Suprapubic skin (tissue), 4 donors: ENCODE results near the gene ABHD2. TPM values are rescaled to one million over a fixed set of nuclear protein-coding genes. Genes with fewer than 3 reads are reported as not detected.

Experiments
- DNase-seq, 2 donors: peaks; one replicate each; pipeline ENCODE4 v3.0.0-alpha.2; 2019; ENCODE audit warnings: low spot score in 2 of 2
- H3K27ac ChIP-seq: fragments of 200-600 bp; sonication (generic); one replicate; pipeline ENCODE4 v1.5.1; 2019
- H3K27me3 ChIP-seq: fragments of 200-600 bp; sonication (generic); one replicate; pipeline ENCODE4 v1.5.1; 2019
- H3K36me3 ChIP-seq: fragments of 200-600 bp; sonication (generic); one replicate; pipeline ENCODE4 v1.5.1; 2019
- H3K4me1 ChIP-seq: fragments of 200-600 bp; sonication (generic); one replicate; pipeline ENCODE4 v1.5.1; 2019
- H3K4me3 ChIP-seq: fragments of 200-600 bp; sonication (generic); one replicate; pipeline ENCODE4 v1.5.1; 2019; ENCODE audit warnings: mild to moderate bottlenecking
- H3K9me3 ChIP-seq: fragments of 200-600 bp; sonication (generic); one replicate; pipeline ENCODE4 v1.5.1; 2019
- EP300 ChIP-seq: sonication (generic); formaldehyde crosslinking; IDR thresholded peaks from one replicate; pipeline ENCODE4 v1.6.1; 2017; ENCODE audit warnings: antibody characterized with exemption
- POLR2A ChIP-seq, 2 donors: fragments of 450-650 bp; IDR thresholded peaks; one replicate each; pipeline ENCODE4 v1.6.1; 2017; ENCODE audit warnings: antibody characterized with exemption in 2 of 2, mild to moderate bottlenecking in 2 of 2, moderate library complexity in 2 of 2
- POLR2AphosphoS5 ChIP-seq, 3 donors: sonication (generic); formaldehyde crosslinking; IDR thresholded peaks; one replicate each; pipeline ENCODE4 v1.6.1; 2017; ENCODE audit warnings: antibody characterized with exemption in 3 of 3
- WGBS: methylation state at CpG from one replicate; pipeline ENCODE4 v1.1.5; 2018; 5-methylcytosine and 5-hydroxymethylcytosine counted together
- total RNA-seq, 4 donors: library from RNA; depleted of rRNA; stranded (reverse); fragments of >200 nt; gene quantifications; one replicate each; pipeline ENCODE4 v1.1.0, GENCODE V29; 2016
- TF ChIP-seq, protein P1 (sequence below), 2 donors: fragments of 200-600 bp in 1 of 2; fragments of 450-650 bp in 1 of 2; sonication (generic) in 1 of 2; IDR thresholded peaks; one replicate each; pipeline ENCODE4 v1.5.1; 2016 to 2019; ENCODE audit warnings: antibody characterized with exemption in 2 of 2, mild to moderate bottlenecking in 1 of 2, moderate library complexity in 1 of 2

Gene ABHD2
- total RNA-seq, 4 donors from 2014 or later, result 38.0 to 78.0 (median 63.2) TPM

DNA sequence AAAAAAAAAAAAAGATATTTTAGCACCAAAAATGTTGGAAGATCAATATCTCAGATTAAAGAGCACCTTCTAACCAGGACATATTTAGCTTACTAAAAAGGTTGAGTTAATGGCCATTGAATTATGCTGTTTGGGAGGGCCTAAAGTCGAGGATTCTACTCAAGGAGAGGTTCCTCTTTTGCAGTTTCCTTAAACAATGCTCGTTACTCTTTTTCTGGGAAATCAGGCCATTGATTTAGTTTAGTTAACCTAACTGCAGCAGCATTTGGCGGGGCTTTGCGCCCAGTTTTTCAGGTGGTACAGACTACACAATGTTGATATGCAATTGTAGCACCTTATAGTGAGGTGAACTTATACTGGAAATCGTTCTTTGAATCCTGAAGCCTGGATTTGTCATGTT, 6.8 kb downstream of the ABHD2 start:
- 86% methylated on average over 5 of the region's 5 CpGs for WGBS
- Histone ChIP-seq H3K27me3 (no peaks in the 10 kb centered on the region), H3K36me3 (peaks cover 6% of the 10 kb centered on the region), H3K4me3 (no peak overlapping the region), H3K9me3 (no peaks in the 10 kb centered on the region), H3K27ac (no peak overlapping the region), H3K4me1 (peaks cover 83% of the 10 kb centered on the region)
- no peak for DNase-seq
- TF ChIP-seq POLR2A (IDR thresholded peaks at IDR 0.05), result no peak
- TF ChIP-seq EP300, result no peak
- TF ChIP-seq POLR2AphosphoS5 (IDR thresholded peaks at IDR 0.05), result no peak
- TF ChIP-seq, protein P1, sequence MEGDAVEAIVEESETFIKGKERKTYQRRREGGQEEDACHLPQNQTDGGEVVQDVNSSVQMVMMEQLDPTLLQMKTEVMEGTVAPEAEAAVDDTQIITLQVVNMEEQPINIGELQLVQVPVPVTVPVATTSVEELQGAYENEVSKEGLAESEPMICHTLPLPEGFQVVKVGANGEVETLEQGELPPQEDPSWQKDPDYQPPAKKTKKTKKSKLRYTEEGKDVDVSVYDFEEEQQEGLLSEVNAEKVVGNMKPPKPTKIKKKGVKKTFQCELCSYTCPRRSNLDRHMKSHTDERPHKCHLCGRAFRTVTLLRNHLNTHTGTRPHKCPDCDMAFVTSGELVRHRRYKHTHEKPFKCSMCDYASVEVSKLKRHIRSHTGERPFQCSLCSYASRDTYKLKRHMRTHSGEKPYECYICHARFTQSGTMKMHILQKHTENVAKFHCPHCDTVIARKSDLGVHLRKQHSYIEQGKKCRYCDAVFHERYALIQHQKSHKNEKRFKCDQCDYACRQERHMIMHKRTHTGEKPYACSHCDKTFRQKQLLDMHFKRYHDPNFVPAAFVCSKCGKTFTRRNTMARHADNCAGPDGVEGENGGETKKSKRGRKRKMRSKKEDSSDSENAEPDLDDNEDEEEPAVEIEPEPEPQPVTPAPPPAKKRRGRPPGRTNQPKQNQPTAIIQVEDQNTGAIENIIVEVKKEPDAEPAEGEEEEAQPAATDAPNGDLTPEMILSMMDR (IDR thresholded peaks at IDR 0.05), result no peak

DNA sequence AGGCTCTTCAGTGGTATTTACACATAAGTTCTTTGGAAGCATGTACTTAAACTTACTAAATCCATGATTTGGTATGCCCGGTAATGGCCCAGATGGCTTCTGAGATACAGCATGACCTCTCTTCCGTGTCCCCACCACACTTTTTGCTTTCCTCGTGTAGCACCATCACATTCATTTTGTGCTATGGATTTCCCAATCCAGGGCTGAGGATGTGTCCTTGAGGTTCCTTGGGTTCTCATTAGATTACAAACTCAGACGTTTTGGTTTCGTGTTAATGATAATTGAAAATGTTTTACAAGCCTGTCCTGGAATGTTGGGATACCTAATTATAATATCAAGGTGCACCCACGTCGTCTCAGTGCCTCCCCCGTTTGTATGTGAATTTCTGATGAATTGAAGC, 7.3 kb downstream of the ABHD2 start:
- H3K4me1 ChIP-seq, result peaks cover 82% of the 10 kb centered on the region
- H3K27me3 ChIP-seq, result no peaks in the 10 kb centered on the region
- 89% methylated on average over 8 of the region's 8 CpGs for WGBS
- no peak overlapping the region for H3K4me3 ChIP-seq
- no peak overlapping the region for H3K27ac ChIP-seq
- H3K36me3 ChIP-seq, result peaks cover 6% of the 10 kb centered on the region
- no peak for TF ChIP-seq EP300
- TF ChIP-seq POLR2A (IDR thresholded peaks at IDR 0.05), result no peak
- TF ChIP-seq POLR2AphosphoS5 (IDR thresholded peaks at IDR 0.05), result no peak
- TF ChIP-seq, protein P1 (IDR thresholded peaks at IDR 0.05), result no peak
- H3K9me3 ChIP-seq, result no peaks in the 10 kb centered on the region
- no peak for DNase-seq

DNA sequence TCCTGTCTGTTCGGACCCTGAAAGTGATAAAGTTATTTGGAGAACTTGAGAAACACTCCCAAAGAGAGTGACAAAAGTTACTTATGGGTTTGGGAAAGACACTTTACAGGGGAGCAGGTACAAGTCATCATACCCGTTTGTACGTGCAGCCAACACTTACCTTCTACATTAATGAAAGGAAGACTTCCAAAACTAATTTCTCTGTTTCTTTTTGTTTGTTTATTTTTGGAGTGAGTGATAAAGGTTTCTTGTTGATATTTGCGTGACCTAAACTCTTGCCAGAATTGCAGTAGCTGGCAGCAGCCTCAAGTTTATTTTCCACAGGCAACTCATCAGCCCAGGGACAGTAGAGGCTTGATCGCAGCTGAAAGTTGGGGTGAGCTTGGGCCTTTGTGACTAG, 8.4 kb downstream of the ABHD2 start:
- Histone ChIP-seq H3K36me3 (peaks cover 6% of the 10 kb centered on the region), H3K27ac (no peak overlapping the region), H3K4me1 (peaks cover 81% of the 10 kb centered on the region), H3K9me3 (no peaks in the 10 kb centered on the region), H3K4me3 (no peak overlapping the region), H3K27me3 (no peaks in the 10 kb centered on the region)
- no peak for TF ChIP-seq POLR2AphosphoS5 (IDR thresholded peaks at IDR 0.05)
- TF ChIP-seq, protein P1 (IDR thresholded peaks at IDR 0.05), result no peak
- no peak for TF ChIP-seq EP300
- TF ChIP-seq POLR2A (IDR thresholded peaks at IDR 0.05), result no peak
- DNase-seq, result no peak
- WGBS, result 54% methylated on average over 5 of the region's 5 CpGs

DNA sequence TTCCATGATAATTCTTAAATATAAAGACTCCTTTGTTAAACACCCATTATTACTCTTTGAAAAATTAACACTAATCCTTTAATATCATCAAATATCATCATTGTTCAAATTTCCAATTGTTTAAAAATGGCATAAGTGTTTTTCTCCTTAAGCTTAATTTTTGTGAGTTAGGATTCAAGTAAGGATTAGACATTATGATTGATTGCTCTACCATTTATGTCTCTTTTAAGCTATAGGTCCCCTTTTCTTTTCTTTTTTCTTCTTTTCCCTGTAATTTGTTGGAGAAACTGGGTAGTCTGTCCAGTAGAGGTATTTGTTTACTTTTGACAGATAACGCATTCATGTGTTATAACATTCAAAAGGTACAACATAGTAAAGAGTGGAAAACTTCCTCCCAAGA, 9.1 kb downstream of the ABHD2 start:
- H3K4me3 ChIP-seq, result no peak overlapping the region
- H3K27me3 ChIP-seq, result no peaks in the 10 kb centered on the region
- WGBS, result 93% methylated on average over 1 of the region's 1 CpG
- DNase-seq, result no peak
- no peaks in the 10 kb centered on the region for H3K9me3 ChIP-seq
- H3K4me1 ChIP-seq, result peaks cover 81% of the 10 kb centered on the region
- TF ChIP-seq EP300 (no peak), POLR2A (IDR thresholded peaks at IDR 0.05) (no peak), POLR2AphosphoS5 (IDR thresholded peaks at IDR 0.05) (no peak)
- TF ChIP-seq, protein P1 (IDR thresholded peaks at IDR 0.05), result no peak
- peaks cover 6% of the 10 kb centered on the region for H3K36me3 ChIP-seq
- H3K27ac ChIP-seq, result peak overlapping the region; percentile 14

DNA sequence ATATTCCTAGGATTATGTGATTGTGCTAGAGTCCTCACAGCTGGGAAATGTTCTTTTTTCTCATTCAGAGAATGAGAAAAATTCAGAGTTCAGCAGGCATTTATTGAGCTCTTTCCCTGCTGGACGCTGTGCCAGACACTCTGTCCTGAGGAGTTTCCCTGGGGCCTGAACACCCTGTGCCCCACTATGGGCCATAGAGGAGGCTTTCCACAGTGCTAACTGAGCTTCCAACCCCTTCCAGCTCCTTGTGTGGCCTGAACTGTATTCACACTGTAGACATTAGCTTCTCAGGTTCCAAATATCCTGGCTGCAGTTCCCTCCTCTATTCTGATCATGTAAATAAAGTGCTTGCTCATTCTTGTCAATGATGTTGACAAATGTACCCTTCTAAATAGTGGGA, 10.0 kb downstream of the ABHD2 start:
- TF ChIP-seq, protein P1 (IDR thresholded peaks at IDR 0.05), result no peak
- no peak for TF ChIP-seq POLR2A (IDR thresholded peaks at IDR 0.05)
- no peak for TF ChIP-seq EP300
- TF ChIP-seq POLR2AphosphoS5 (IDR thresholded peaks at IDR 0.05), result no peak
- Histone ChIP-seq H3K4me1 (peaks cover 76% of the 10 kb centered on the region), H3K27ac (no peak overlapping the region), H3K36me3 (peaks cover 6% of the 10 kb centered on the region), H3K4me3 (no peak overlapping the region), H3K27me3 (no peaks in the 10 kb centered on the region), H3K9me3 (no peaks in the 10 kb centered on the region)
- DNase-seq, result no peak
- WGBS, result 67% methylated on average over 1 of the region's 1 CpG
